Liver (tissue), 9 donors: Measurements from ENCODE around the gene TRAPPC8. TPM values are rescaled to one million over a fixed set of nuclear protein-coding genes. Genes with fewer than 3 reads are reported as not detected.

Experiments
- DNase-seq: peaks from one replicate; pipeline ENCODE4 v3.0.0-alpha.2; 2017; ENCODE audit warnings: low spot score
- H3K27ac ChIP-seq, 2 donors: one replicate each; pipeline ENCODE4 v1.7.0; 2013; ENCODE audit warnings: inconsistent platforms in 2 of 2, low read length in 2 of 2, control low read depth in 1 of 2, low read depth in 1 of 2, mild to moderate bottlenecking in 1 of 2
- H3K27me3 ChIP-seq, 4 donors: one replicate each; pipeline versions ENCODE4 v1.6.1 to v1.7.0; 2013; ENCODE audit warnings: low read length in 3 of 4, inconsistent platforms in 1 of 4, mild to moderate bottlenecking in 1 of 4, moderate library complexity in 1 of 4; ENCODE audit not compliant: control insufficient read depth in 4 of 4, insufficient read depth in 4 of 4
- H3K36me3 ChIP-seq, 4 donors: one replicate each; pipeline versions ENCODE4 v1.6.1 to v1.7.0; 2013; ENCODE audit warnings: low read length in 3 of 4, mild to moderate bottlenecking in 3 of 4, low read depth in 1 of 4, moderate library complexity in 1 of 4; ENCODE audit not compliant: control insufficient read depth in 4 of 4, insufficient read depth in 3 of 4
- H3K4me1 ChIP-seq, 4 donors: one replicate each; pipeline versions ENCODE4 v1.6.1 to v1.7.0; 2013; ENCODE audit warnings: low read length in 3 of 4, mild to moderate bottlenecking in 3 of 4, moderate library complexity in 1 of 4; ENCODE audit not compliant: control insufficient read depth in 4 of 4, insufficient read depth in 4 of 4
- H3K4me3 ChIP-seq, 3 donors: one replicate each; pipeline versions ENCODE4 v1.6.1 to v1.7.0; 2013; ENCODE audit warnings: low read length in 3 of 3, control low read depth in 1 of 3, low read depth in 1 of 3, mild to moderate bottlenecking in 1 of 3
- H3K9ac ChIP-seq, 2 donors: one replicate each; pipeline ENCODE4 v1.7.0; 2013; ENCODE audit warnings: low read length in 2 of 2, mild to moderate bottlenecking in 2 of 2, moderate library complexity in 2 of 2, control low read depth in 1 of 2, low read depth in 1 of 2
- H3K9me3 ChIP-seq, 4 donors: one replicate each; pipeline versions ENCODE4 v1.6.1 to v1.7.0; 2013; ENCODE audit warnings: low read length in 3 of 4; ENCODE audit not compliant: control insufficient read depth in 4 of 4
- ATF3 ChIP-seq: IDR thresholded peaks from 2 replicates; pipeline ENCODE4 v1.6.1; 2016; ENCODE audit warnings: antibody characterized with exemption
- EGR1 ChIP-seq, 2 donors: IDR thresholded peaks; 2 replicates each; pipeline ENCODE4 v1.6.1; 2016 to 2018; ENCODE audit warnings: antibody characterized with exemption in 2 of 2, low read depth in 2 of 2
- FOXA1 ChIP-seq: IDR thresholded peaks from 2 replicates; pipeline ENCODE4 v1.6.1; 2016; ENCODE audit warnings: antibody characterized with exemption
- FOXA2 ChIP-seq: IDR thresholded peaks from 2 replicates; pipeline ENCODE4 v1.6.1; 2016; ENCODE audit warnings: antibody characterized with exemption
- GABPA ChIP-seq, 2 donors: IDR thresholded peaks in 1 of 2; conservative IDR thresholded peaks in 1 of 2; 2 replicates each; pipeline ENCODE4 v1.6.1; 2016; ENCODE audit warnings: antibody characterized with exemption in 2 of 2, mild to moderate bottlenecking in 1 of 2, moderate library complexity in 1 of 2
- HNF4A ChIP-seq, 2 donors: conservative IDR thresholded peaks; 2 replicates each; pipeline ENCODE4 v1.6.1; 2016; ENCODE audit warnings: antibody characterized with exemption in 2 of 2, mild to moderate bottlenecking in 2 of 2
- HNF4G ChIP-seq: IDR thresholded peaks from 2 replicates; pipeline ENCODE4 v1.6.1; 2016; ENCODE audit warnings: antibody characterized with exemption
- JUND ChIP-seq, 2 donors: IDR thresholded peaks; 2 replicates each; pipeline ENCODE4 v1.6.1; 2016; ENCODE audit warnings: antibody characterized with exemption in 2 of 2
- MAX ChIP-seq: IDR thresholded peaks from 2 replicates; pipeline ENCODE4 v1.6.1; 2016; ENCODE audit warnings: antibody characterized with exemption
- NR2F2 ChIP-seq: IDR thresholded peaks from 2 replicates; pipeline ENCODE4 v1.6.1; 2016; ENCODE audit warnings: antibody characterized with exemption
- RAD21 ChIP-seq, 2 donors: IDR thresholded peaks; 2 replicates each; pipeline ENCODE4 v1.6.1; 2016; ENCODE audit warnings: antibody characterized with exemption in 2 of 2, mild to moderate bottlenecking in 2 of 2
- RXRA ChIP-seq, 2 donors: IDR thresholded peaks; 2 replicates each; pipeline ENCODE4 v1.6.1; 2017 to 2018; ENCODE audit warnings: antibody characterized with exemption in 2 of 2, mild to moderate bottlenecking in 1 of 2
- SP1 ChIP-seq: IDR thresholded peaks from 2 replicates; pipeline ENCODE4 v1.6.1; 2018; ENCODE audit warnings: antibody characterized with exemption, mild to moderate bottlenecking
- TAF1 ChIP-seq: conservative IDR thresholded peaks from 2 replicates; pipeline ENCODE4 v1.6.1; 2016; ENCODE audit warnings: antibody characterized with exemption, mild to moderate bottlenecking
- YY1 ChIP-seq: IDR thresholded peaks from 2 replicates; pipeline ENCODE4 v1.6.1; 2016; ENCODE audit warnings: antibody characterized with exemption, mild to moderate bottlenecking
- WGBS: extraction: QIAGEN DNeasy Blood & Tissue Kit; methylation state at CpG from one replicate; pipeline ENCODE4 v1.1.7; 2013; 5-methylcytosine and 5-hydroxymethylcytosine counted together
- polyA plus RNA-seq, 2 donors: library from polyadenylated mRNA; stranded (reverse) in 1 of 2; unstranded in 1 of 2; fragments of 200-250 nt in 1 of 2; fragments of >200 nt in 1 of 2; fragmentation: Nextera tagmentation in 1 of 2; extraction: Ambion mirVana in 1 of 2; gene quantifications; one replicate each; pipeline versions ENCODE4 v1.2.1 to v1.2.3, GENCODE V29; 2013 to 2015
- total RNA-seq, 2 donors: library from RNA; depleted of rRNA; stranded (reverse); fragments of >200 nt; gene quantifications; one replicate each; pipeline ENCODE4 v1.2.3, GENCODE V29; 2014
- TF ChIP-seq, protein P1 (sequence below): IDR thresholded peaks from 2 replicates; pipeline ENCODE4 v1.6.1; 2016; ENCODE audit warnings: antibody characterized with exemption, mild to moderate bottlenecking
- TF ChIP-seq, protein P2 (sequence below): IDR thresholded peaks from 2 replicates; pipeline ENCODE4 v1.6.1; 2016; ENCODE audit warnings: antibody characterized with exemption
- TF ChIP-seq, protein P3 (sequence below): fragments of 150-350 bp; IDR thresholded peaks from 2 replicates; pipeline ENCODE4 v1.5.1; 2017; ENCODE audit warnings: improper control_type of control experiment, low read depth, low read length; ENCODE audit not compliant: missing input control
- donor health status: healthy.
- donor health status: healthy.
- donor health status: healthy.
- donor health status: healthy.
- donor health status: healthy.

TRAPPC8 gene
- total and polyA plus RNA-seq, 4 donors, result 12.2 to 46.1 (median 29.5) TPM

- TF ChIP-seq, protein P1, sequence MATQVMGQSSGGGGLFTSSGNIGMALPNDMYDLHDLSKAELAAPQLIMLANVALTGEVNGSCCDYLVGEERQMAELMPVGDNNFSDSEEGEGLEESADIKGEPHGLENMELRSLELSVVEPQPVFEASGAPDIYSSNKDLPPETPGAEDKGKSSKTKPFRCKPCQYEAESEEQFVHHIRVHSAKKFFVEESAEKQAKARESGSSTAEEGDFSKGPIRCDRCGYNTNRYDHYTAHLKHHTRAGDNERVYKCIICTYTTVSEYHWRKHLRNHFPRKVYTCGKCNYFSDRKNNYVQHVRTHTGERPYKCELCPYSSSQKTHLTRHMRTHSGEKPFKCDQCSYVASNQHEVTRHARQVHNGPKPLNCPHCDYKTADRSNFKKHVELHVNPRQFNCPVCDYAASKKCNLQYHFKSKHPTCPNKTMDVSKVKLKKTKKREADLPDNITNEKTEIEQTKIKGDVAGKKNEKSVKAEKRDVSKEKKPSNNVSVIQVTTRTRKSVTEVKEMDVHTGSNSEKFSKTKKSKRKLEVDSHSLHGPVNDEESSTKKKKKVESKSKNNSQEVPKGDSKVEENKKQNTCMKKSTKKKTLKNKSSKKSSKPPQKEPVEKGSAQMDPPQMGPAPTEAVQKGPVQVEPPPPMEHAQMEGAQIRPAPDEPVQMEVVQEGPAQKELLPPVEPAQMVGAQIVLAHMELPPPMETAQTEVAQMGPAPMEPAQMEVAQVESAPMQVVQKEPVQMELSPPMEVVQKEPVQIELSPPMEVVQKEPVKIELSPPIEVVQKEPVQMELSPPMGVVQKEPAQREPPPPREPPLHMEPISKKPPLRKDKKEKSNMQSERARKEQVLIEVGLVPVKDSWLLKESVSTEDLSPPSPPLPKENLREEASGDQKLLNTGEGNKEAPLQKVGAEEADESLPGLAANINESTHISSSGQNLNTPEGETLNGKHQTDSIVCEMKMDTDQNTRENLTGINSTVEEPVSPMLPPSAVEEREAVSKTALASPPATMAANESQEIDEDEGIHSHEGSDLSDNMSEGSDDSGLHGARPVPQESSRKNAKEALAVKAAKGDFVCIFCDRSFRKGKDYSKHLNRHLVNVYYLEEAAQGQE, result no peak
Observed at GRCh38 chr18:31798399-31798798, 144.5 kb downstream of the TRAPPC8 start (continued).

GRCh38 chr18:31795747-31796146 is 147.2 kb downstream of the TRAPPC8 start:
- Histone ChIP-seq H3K4me1 (peaks cover 2 to 33% (median 27%) of the 10 kb centered on the region in 4 donors), H3K27me3 (no peaks in the 10 kb centered on the region), H3K9ac (no peak overlapping the region), H3K4me3 (no peak overlapping the region), H3K36me3 (no peaks in the 10 kb centered on the region), H3K9me3 (no peaks in the 10 kb centered on the region), H3K27ac (no peak overlapping the region)
- no peak for TF ChIP-seq YY1
- TF ChIP-seq FOXA2, result no peak
- TF ChIP-seq SP1, result no peak
- no peak for TF ChIP-seq JUND (IDR thresholded peaks at IDR 0.05)
- TF ChIP-seq FOXA1, result no peak
- WGBS, result 75% methylated on average over 2 of the region's 2 CpGs
- DNase-seq, result no peak

DNA sequence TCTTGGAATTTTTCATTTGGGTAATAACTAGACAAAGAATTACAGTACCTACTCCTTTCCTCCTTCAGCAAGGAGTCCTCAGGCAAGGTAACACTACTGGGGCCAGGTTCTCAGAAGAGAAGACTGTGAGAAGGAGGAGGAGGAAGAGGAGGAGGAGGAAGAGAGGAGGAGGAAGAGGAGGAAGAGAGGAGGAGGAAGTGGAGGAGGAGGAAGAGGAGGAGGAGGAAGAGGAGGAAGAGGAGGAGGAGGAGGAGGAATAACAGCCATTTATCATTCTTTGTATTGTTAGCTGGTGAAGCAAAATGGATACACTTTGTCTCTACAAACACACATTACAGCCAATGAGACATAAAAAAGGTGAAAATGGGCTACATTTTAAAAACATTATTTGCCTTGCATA is 149.4 kb downstream of the TRAPPC8 start:
- no peak overlapping the region for H3K4me3 ChIP-seq
- no peak overlapping the region for H3K27ac ChIP-seq
- TF ChIP-seq RXRA (IDR thresholded peaks at IDR 0.05) (no peak), EGR1 (IDR thresholded peaks at IDR 0.05; ENCODE audit: low read depth in 2 of 2) (no peak), MAX (no peak), NR2F2 (no peak), FOXA2 (no peak)
- H3K9me3 ChIP-seq, result no peaks in the 10 kb centered on the region
- peaks cover 2 to 25% (median 21%) of the 10 kb centered on the region in 4 donors for H3K4me1 ChIP-seq
- H3K36me3 ChIP-seq, result no peaks in the 10 kb centered on the region
- no peaks in the 10 kb centered on the region for H3K27me3 ChIP-seq
- no peak overlapping the region for H3K9ac ChIP-seq
- no peak for DNase-seq

- no peak overlapping the region for H3K4me3 ChIP-seq
- H3K27ac ChIP-seq, result peak overlapping the region; percentile 32 to 47
- H3K27me3 ChIP-seq, result no peaks in the 10 kb centered on the region
- no peaks in the 10 kb centered on the region for H3K36me3 ChIP-seq
- no peaks in the 10 kb centered on the region for H3K9me3 ChIP-seq
- TF ChIP-seq FOXA1 (peak; percentile 91), JUND (IDR thresholded peaks at IDR 0.05) (peak; percentile 93 to 97), MAX (no peak), FOXA2 (peak; percentile 83), HNF4A (conservative IDR thresholded peaks at IDR 0.05) (peak; percentile 86 to 94), YY1 (peak; percentile 33), RXRA (IDR thresholded peaks at IDR 0.05) (peak; percentile 78 to 84), ATF3 (peak; percentile 44), TAF1 (no peak), RAD21 (IDR thresholded peaks at IDR 0.05) (peak in 1 of 2 donors; percentile 8), HNF4G (peak; percentile 62), EGR1 (IDR thresholded peaks at IDR 0.05; ENCODE audit: low read depth in 2 of 2) (no peak), NR2F2 (no peak), GABPA (IDR thresholded peaks at IDR 0.05 in 1 of 2, conservative IDR thresholded peaks at IDR 0.05 in 1 of 2) (no peak), SP1 (peak; percentile 65)
- TF ChIP-seq, protein P2, sequence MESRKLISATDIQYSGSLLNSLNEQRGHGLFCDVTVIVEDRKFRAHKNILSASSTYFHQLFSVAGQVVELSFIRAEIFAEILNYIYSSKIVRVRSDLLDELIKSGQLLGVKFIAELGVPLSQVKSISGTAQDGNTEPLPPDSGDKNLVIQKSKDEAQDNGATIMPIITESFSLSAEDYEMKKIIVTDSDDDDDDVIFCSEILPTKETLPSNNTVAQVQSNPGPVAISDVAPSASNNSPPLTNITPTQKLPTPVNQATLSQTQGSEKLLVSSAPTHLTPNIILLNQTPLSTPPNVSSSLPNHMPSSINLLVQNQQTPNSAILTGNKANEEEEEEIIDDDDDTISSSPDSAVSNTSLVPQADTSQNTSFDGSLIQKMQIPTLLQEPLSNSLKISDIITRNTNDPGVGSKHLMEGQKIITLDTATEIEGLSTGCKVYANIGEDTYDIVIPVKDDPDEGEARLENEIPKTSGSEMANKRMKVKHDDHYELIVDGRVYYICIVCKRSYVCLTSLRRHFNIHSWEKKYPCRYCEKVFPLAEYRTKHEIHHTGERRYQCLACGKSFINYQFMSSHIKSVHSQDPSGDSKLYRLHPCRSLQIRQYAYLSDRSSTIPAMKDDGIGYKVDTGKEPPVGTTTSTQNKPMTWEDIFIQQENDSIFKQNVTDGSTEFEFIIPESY, result peak; percentile 43
- TF ChIP-seq, protein P3, sequence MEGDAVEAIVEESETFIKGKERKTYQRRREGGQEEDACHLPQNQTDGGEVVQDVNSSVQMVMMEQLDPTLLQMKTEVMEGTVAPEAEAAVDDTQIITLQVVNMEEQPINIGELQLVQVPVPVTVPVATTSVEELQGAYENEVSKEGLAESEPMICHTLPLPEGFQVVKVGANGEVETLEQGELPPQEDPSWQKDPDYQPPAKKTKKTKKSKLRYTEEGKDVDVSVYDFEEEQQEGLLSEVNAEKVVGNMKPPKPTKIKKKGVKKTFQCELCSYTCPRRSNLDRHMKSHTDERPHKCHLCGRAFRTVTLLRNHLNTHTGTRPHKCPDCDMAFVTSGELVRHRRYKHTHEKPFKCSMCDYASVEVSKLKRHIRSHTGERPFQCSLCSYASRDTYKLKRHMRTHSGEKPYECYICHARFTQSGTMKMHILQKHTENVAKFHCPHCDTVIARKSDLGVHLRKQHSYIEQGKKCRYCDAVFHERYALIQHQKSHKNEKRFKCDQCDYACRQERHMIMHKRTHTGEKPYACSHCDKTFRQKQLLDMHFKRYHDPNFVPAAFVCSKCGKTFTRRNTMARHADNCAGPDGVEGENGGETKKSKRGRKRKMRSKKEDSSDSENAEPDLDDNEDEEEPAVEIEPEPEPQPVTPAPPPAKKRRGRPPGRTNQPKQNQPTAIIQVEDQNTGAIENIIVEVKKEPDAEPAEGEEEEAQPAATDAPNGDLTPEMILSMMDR, result no peak
- peaks cover 2 to 24% (median 20%) of the 10 kb centered on the region in 4 donors for H3K4me1 ChIP-seq
- H3K9ac ChIP-seq, result no peak overlapping the region
- DNase-seq, result no peak
- WGBS, result 50% methylated on average over 2 of the region's 2 CpGs
Observed at GRCh38 chr18:31792580-31792911, 150.4 kb downstream of the TRAPPC8 start.
